Tibial nerve (tissue), 3 donors: ENCODE results near the gene RNU4-1.

Source experiments
- CTCF ChIP-seq, 5 experiments: fragments of 200-600 bp in 3 of 5; fragments of 450-650 bp in 2 of 5; sonication (generic) in 3 of 5; IDR thresholded peaks; one replicate each; pipeline ENCODE4 v1.5.1; 2016 to 2019; ENCODE audit warnings: antibody characterized with exemption in 5 of 5, mild to moderate bottlenecking in 3 of 5, moderate library complexity in 2 of 5
- POLR2A ChIP-seq, 2 donors: fragments of 450-650 bp; IDR thresholded peaks; one replicate each; pipeline ENCODE4 v1.6.1; 2017; ENCODE audit warnings: antibody characterized with exemption in 2 of 2, mild to moderate bottlenecking in 2 of 2, moderate library complexity in 2 of 2

GRCh38 chr12:120314220-120314619, 21.2 kb upstream of the RNU4-1 start:
- no peak for TF ChIP-seq CTCF (IDR thresholded peaks at IDR 0.05)
- no peak for TF ChIP-seq POLR2A (IDR thresholded peaks at IDR 0.05)
